Measurements from ENCODE around the gene ACTL10.

Gene ACTL10

GRCh38 chr20:33649201-33649681 lies 17.5 kb upstream of the ACTL10 start:
- no peak for DNase-seq (ENCODE audit: low spot score)

DNA sequence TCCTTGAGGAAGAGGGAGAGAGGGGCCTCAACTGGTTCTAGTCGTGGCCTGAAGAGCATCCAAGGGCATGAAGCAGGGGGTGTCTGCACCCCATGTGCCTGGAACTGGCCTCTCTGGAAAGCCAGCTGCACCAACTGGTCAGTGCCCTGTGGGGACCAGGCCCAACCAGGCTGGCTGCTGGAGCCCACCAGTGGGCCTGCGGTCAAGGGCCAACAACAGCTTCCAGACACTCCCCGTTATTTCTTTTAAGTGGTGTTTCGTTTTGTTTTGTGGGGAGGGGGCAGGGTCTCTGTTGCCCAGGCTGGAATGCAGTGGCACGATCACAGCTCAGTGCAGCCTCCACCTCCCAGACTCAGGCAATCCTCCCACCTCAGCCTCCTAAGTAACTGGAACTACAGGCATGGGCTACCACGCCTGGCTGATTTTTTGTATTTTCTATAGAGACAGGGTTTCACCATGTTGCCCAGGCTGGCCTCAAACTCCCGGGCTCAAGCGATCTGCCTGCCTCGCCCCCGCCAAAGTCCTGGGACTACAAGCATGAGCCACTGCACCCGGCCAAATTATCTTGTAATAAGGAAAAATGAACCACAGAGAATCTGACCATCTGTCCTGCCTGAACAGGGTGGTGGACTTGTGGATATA lies 16.5 kb upstream of the ACTL10 start:
- no peak for DNase-seq (ENCODE audit: low spot score)

DNA sequence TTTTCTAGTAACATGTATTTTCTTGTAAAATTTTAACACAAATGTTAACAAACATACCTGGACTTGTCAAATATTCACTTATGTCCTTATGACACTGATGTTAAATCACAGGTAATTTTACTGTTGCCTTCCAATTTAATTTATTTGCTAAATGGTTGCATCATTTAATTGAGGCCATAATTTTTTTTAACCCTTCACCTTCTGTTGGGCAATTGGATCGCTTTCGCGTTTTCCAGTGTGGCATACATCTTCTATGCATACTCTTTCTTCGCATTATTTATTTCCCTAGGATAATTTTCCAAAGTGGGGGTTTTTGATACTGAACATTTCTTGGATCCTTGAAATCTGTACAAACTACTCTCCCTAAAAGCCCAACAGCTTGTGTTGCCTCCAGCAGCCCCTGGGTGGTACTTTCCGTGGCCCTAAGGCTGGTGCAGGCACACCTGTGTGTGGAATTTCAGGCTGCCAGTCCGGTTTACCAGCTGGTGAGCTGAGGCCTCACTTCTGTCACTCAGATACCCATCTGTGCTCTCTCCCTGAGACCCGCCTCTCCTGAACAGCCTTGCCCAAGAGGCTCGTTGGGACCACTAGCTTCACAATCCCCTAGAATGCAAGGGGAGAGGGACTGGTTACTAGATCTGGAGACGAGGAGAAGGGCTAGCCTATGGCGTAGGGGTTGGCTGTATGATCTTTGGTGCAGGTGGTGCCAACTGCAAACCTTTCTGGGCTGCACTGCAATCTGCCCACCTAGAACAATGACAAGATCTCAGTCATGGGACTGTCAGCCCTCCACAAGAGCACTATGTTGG lies 15.8 kb upstream of the ACTL10 start:
- DNase-seq (ENCODE audit: low spot score), result no peak

- DNase-seq (ENCODE audit: low spot score), result no peak
Measured at GRCh38 chr20:33651562-33652048, 15.1 kb upstream of the ACTL10 start.

DNA sequence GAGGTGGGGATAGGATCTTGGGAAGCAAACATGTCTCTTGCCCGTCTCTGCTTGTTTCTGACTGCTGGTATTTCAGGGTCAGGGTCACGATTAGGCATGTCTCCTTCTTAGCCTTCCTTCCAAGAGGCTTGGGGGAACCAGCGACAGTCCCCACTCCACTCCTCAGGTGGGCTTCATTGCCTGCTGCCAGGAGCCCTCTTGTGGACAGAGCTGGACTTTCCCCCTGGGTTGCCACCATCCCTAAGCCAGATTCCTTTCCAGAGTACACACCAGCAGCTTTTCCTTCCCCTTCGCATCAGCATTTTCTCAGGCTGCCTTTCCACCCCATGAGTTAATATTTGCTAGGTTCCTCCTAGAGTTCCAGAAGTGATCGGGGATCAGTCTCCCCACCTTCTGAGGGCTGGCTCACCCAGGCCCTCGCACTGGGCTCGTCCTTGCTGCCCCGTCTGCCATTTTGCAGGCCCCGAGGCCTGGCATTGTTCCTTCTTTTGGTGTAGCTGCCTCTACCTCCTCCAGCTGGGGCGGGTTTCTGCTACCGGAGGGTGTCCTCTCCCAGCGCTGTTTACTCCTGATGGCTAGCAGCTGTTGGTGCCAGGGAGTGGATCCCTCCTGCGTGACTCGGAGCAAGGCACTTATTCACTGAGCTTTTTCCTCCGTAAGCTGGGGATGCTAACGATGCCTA lies 13.4 kb upstream of the ACTL10 start:
- peak; percentile 98 for DNase-seq (ENCODE audit: low spot score)

DNA sequence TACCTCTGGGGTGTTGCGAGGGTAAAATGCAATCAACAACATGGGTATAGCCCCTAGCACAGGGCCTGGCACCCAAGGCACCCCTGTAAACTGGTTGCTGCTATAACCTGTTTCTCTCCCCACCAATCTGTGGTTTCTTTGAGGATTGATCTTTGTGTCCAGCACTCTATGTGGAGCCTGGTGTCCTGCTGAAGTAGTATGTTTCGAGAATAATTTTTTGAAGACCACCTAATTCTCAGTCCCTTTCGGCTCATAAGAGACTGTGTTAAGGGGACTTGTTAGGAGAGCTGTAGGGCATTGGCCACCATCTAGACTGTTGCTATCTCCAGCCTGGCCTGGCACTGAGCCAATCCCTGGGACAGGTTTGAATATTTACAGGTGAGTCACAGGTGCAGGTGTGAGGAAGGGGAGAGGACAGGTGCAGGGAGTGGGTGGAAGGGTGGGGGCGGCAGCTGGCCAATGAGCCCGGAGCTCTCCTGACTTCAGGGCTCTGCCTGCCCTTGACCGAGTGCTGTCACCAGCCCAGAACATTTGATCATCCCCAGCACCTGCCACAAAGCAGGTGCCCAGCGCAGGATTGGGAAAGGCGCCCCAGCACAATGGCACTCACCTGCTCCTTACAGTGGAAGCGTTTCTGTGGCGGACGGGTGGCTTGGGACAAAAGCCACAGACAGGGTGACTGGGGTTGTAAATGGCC lies 12.7 kb upstream of the ACTL10 start:
- no peak for DNase-seq (ENCODE audit: low spot score)

GRCh38 chr20:33654680-33655161 lies 12.0 kb upstream of the ACTL10 start:
- no peak for DNase-seq (ENCODE audit: low spot score)

GRCh38 chr20:33655164-33655563 lies 11.6 kb upstream of the ACTL10 start:
- no peak for DNase-seq (ENCODE audit: low spot score)

DNA sequence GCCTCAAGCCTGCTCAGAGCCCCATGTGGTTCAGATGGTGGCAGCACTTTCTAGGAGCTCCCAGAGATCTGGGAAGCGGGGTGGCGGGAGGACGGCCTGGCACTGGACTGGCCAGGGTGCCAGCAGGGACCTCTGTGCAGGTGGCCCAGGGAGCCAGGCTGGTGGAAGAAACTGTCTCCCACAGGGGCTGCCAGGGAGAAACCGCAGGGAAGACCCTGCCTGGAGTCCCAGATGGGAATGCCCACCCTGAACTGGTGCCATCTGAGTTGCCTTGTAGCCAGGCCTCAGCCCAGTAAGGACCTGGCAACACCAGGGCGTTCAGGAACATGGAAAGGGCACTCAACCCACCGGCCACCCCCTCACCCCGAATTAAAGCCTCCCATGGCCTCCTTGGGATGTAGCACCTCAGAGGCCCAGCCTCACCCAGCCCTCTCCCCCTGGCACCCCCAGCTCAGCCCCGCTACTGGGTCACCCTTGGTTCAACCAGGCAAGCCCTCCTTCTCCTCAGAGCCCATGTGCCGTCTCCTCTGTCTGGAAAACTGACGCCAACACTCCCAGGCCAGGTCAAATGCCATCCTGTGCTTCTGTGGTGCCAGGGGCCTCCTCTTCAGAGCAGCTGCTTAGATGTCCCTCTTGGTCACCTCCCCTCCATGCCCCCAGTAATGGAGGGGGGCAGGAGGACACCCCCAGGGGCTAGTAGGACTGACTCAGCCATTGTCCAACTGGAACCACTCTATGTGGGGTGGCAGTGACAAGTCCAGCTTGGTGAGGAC lies 10.5 kb upstream of the ACTL10 start:
- DNase-seq (ENCODE audit: low spot score), result no peak

- no peak for DNase-seq (ENCODE audit: low spot score)
Measured at GRCh38 chr20:33656783-33657703, 9.7 kb upstream of the ACTL10 start.

- DNase-seq (ENCODE audit: low spot score), result no peak
Measured at GRCh38 chr20:33657704-33658095, 9.0 kb upstream of the ACTL10 start.

GRCh38 chr20:33658510-33658909 lies 8.2 kb upstream of the ACTL10 start:
- DNase-seq (ENCODE audit: low spot score), result no peak

GRCh38 chr20:33658929-33659328 lies 7.8 kb upstream of the ACTL10 start:
- no peak for DNase-seq (ENCODE audit: low spot score)

DNA sequence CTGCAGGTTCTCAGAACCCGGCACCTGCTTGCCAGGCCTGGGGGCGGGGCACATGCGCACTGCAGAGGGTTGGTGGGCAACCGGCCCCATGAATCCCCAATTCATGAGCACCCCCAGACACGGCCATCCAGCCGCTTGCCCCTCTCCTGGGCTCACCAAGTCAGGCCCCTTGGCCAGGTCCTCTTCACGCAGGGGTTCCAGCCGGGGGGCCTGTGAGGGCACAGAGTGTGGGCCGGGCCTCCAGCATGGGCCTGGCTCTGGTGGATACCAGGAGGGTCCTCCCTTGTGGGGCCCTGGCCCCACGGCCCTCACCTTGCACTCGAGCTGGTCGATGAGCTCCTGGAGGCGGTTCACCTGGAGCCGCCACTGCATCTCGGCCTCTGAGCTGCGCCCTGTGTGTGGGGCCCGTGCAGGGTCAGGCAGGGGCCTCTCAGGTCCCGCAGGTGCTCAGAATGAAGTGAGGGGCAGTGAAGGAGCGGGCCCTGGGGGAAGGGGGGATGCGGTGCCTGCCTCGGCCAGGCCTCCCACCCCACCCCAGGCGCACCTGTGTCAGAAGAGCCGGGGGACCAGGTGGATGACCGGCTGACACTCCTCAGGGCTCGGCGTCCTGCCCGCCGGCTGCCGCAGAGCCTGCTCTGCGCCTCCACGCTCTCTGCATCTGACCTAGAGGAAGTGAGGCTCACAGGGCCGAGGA lies 7.3 kb upstream of the ACTL10 start:
- DNase-seq (ENCODE audit: low spot score), result no peak

DNA sequence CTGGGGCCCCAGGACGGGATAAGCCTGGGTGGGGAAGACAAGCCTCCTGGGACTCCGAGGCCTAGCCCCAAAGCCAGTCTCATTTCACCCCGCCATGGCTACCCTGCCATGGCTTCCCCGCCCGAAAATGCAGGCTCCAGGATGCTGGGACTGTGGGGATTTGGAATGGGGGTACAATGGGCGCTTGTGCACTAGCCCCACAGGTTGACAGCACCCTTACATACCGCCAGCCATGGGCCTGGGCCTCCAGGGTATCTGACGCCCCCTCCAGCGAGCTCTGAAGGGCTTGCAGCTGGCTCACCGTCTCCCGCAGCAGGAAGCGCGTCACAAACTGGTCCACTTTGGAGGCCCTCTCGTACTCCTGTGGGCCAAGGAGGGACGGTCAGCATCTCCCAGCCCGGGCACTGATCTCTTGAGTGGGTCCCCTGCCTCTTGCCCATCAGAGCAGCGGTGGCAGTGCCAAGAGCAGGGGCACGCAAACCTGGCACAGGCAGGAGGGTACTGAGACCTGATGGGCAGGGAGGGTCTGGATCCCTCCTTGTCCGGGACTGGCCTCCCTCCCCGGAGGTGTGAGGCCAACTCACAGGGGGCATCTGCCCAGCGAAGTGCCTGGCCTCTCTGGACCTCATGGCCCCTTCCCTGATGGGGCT lies 6.6 kb upstream of the ACTL10 start:
- DNase-seq (ENCODE audit: low spot score), result no peak

DNA sequence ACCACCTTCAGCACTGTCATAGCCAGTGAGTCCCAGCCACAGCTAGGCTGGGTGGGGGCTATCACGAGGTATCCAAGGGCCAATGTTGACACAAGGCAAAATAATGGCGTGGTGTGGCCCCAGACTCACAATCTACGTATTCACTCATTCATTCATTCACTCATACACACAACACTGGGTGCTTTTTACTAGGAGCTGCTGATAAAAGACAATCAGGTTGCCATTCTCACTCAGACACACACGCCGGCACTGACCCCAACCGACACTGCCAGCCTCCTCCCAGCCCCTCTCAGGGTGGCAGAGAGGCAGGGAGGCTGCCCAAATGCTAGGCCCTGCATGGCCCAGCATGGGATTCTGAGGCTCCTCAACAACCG lies 6.1 kb upstream of the ACTL10 start:
- no peak for DNase-seq (ENCODE audit: low spot score)

DNA sequence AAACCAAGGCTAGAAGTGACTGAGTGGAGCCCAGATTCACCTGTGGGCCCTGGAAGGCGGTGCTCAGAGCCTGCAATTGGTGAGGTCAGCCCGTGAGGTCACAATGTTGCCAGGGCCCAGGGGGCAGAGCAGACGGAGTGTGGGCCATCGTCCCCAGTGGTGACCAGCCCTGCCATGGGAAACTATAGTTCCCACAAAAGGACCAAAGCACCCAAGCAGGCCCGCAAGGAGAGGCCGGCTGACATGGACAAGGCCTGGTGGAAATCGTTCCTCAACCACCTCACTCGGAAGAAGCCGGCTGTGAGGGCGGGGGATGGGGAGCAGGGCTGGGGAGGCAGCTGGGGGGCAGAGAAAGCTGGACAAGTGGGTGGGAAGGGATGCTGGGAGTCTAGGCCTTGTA lies 4.6 kb upstream of the ACTL10 start, which contains the start of gene C20orf144:
Gene C20orf144 (plus strand): TSS at position 156 of the 400 bp plus-strand sequence. CDS start 19 bp downstream, at position 175.
- no peak for DNase-seq (ENCODE audit: low spot score)

DNA sequence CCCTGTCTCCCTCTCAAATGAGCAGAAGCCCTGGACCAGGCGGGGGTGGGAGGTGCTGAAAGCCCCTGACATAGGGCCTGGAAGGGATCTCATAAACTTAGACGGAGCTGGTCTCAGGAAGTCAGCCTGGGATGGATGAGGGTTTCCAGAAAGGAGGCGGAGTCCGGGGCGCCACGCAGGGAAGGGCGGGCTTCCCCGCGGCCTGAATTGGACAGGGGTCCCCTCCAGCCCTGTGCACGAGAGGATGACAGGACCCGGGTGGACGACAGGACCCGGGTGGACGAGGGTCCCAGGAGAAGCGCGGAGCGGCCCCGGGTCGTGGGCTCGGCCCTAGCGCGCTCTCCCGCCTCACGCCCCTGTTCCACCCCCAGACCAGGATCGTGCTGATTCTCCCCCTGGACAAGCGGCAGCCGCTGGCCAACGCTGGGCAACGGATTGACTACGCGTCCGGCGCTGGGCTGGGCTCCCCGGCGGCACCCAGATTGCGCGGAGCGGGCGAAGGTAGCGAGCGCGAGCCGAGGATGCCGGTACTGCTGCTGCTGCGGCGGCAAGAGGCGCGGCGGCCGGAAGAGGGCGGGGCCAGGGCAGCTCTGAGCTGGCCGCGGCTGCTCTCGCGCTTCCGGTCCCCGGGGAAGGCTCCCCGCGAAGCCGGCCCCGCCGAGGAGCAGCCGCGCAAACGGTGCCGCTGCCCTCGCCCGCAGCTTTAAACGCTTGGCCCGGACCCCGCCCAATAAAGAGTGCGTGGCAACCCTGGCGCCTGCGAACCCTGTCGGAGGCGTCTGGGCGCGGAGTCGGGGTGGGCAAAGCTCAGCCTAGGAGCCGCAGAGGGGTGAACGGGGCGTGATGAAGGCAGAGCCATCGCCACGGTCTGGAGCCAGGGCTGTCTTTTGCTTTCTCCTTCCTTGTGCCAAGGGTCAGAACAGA lies 3.3 kb upstream of the ACTL10 start:
- peak; percentile 97 for DNase-seq (ENCODE audit: low spot score)

Measured in HuH-7 (cell line).